Measurements from ENCODE around the gene ZNF143.
"Not testable (repeated sequence)": the region's sequence is repeated elsewhere in the genome, so short reads cannot be mapped to it uniquely, and the experiment has no call there.

The ZNF143 gene

GRCh38 chr11:9460322-9461062 lies at the start of gene ZNF143:
Gene ZNF143 (plus strand): TSS chr11:9461012. CDS start chr11:9471309, 10,297 bp downstream.
- peak; percentile 100 for DNase-seq

GRCh38 chr11:9428706-9429105 lies 32.1 kb upstream of the ZNF143 start:
- DNase-seq = no peak

- no peak for DNase-seq
These were observed 22.2 kb upstream of the ZNF143 start for GRCh38 chr11:9438611-9439010.

- DNase-seq = no peak
These were observed 14.6 kb upstream of the ZNF143 start for GRCh38 chr11:9446230-9446629.

- DNase-seq = no peak
These were observed 12.0 kb upstream of the ZNF143 start for GRCh38 chr11:9448576-9449352.

GRCh38 chr11:9452023-9452422 lies 8.8 kb upstream of the ZNF143 start:
- not testable (repeated sequence) for DNase-seq

- no peak for DNase-seq
These were observed 5.1 kb upstream of the ZNF143 start for GRCh38 chr11:9455722-9456121.

- DNase-seq = peak; percentile 59
These were observed 1.0 kb upstream of the ZNF143 start for GRCh38 chr11:9459667-9460321.

- peak; percentile 81 for DNase-seq
These were observed 399 bp downstream of the ZNF143 start for GRCh38 chr11:9461063-9461759.

GRCh38 chr11:9461760-9462134 lies 935 bp downstream of the ZNF143 start:
- no peak for DNase-seq

- no peak for DNase-seq
These were observed 1.5 kb downstream of the ZNF143 start for GRCh38 chr11:9462172-9462799.

- DNase-seq = no peak
These were observed 2.2 kb downstream of the ZNF143 start for GRCh38 chr11:9462806-9463537.

- DNase-seq = no peak
These were observed 10.0 kb downstream of the ZNF143 start for GRCh38 chr11:9470765-9471164.

GRCh38 chr11:9473408-9473807 lies 12.6 kb downstream of the ZNF143 start:
- DNase-seq = no peak

GRCh38 chr11:9479899-9480298 lies 19.1 kb downstream of the ZNF143 start:
- no peak for DNase-seq

GRCh38 chr11:9489080-9489765 lies 28.4 kb downstream of the ZNF143 start:
- DNase-seq = no peak

GRCh38 chr11:9490376-9490775 lies 29.6 kb downstream of the ZNF143 start:
- DNase-seq = no peak

- DNase-seq = no peak
These were observed 32.7 kb downstream of the ZNF143 start for GRCh38 chr11:9493492-9493891.

GRCh38 chr11:9494316-9494715 lies 33.5 kb downstream of the ZNF143 start:
- DNase-seq = no peak

GRCh38 chr11:9495803-9496514 lies 35.1 kb downstream of the ZNF143 start:
- DNase-seq = no peak
